OCI-LY3 (cell line): ENCODE results near the gene ARL5A.
A peak's percentile ranks its signal among the peaks of the same experiment; 100 is the strongest.

Source experiments
- H2AFZ ChIP-seq: fragments of 200-600, 300-600 bp; shearing (Covaris generic); 2 replicates; pipeline ENCODE4 v1.6.0; 2014; ENCODE audit warnings: antibody characterized with exemption, low read depth, low read length
- H3K27ac ChIP-seq: fragments of 200-600, 300-600 bp; sonication (generic); 2 replicates; pipeline ENCODE4 v1.5.1; 2014; ENCODE audit warnings: mild to moderate bottlenecking, low read length, moderate library complexity, mixed read lengths
- H3K27me3 ChIP-seq: fragments of 200-600, 300-600 bp; sonication (generic); 2 replicates; pipeline ENCODE4 v1.6.1; 2014; ENCODE audit warnings: low read depth, low read length, mixed read lengths
- H3K36me3 ChIP-seq: fragments of 200-600, 300-600 bp; sonication (generic); replicated peaks from 2 replicates; pipeline ENCODE3; 2014; ENCODE audit warnings: low read depth, low read length, mixed read lengths
- H3K4me1 ChIP-seq: fragments of 300-600, 200-600 bp; sonication (generic); 2 replicates; pipeline ENCODE4 v1.6.1; 2014; ENCODE audit warnings: low read length, mixed read lengths
- H3K4me2 ChIP-seq: fragments of 200-600, 300-600 bp; sonication (generic); 2 replicates; pipeline ENCODE4 v1.6.1; 2014; ENCODE audit warnings: low read length, mixed read lengths
- H3K4me3 ChIP-seq: fragments of 300-600, 200-600 bp; sonication (generic); 2 replicates; pipeline ENCODE4 v1.5.1; 2014; ENCODE audit warnings: antibody characterized with exemption, mild to moderate bottlenecking, low read length, moderate library complexity
- H3K79me2 ChIP-seq: fragments of 300-600, 200-600 bp; shearing (Covaris generic); 2 replicates; pipeline ENCODE4 v1.6.1; 2014; ENCODE audit warnings: mild to moderate bottlenecking, low read length, mixed read lengths
- H3K9ac ChIP-seq: fragments of 300-600, 200-600 bp; shearing (Covaris generic); 2 replicates; pipeline ENCODE4 v1.6.0; 2014; ENCODE audit warnings: mild to moderate bottlenecking, low read length, moderate library complexity
- H3K9me3 ChIP-seq: fragments of 200-600, 300-600 bp; shearing (Covaris generic); 2 replicates; pipeline ENCODE4 v1.6.1; 2014; ENCODE audit warnings: low read length, mixed read lengths; ENCODE audit not compliant: insufficient read depth
- H4K20me1 ChIP-seq: fragments of 200-600, 300-600 bp; sonication (generic); 2 replicates; pipeline ENCODE4 v1.6.1; 2016; ENCODE audit warnings: low read length, mixed read lengths; ENCODE audit not compliant: insufficient read depth
- EZH2phosphoT487 ChIP-seq: fragments of 200-600 bp; shearing (Covaris generic); IDR thresholded peaks from 2 replicates; pipeline ENCODE4 v1.6.1; 2018; ENCODE audit warnings: antibody characterized with exemption, mixed run types, low read depth
- TF ChIP-seq, protein P1 (sequence below): fragments of 200-600, 300-600 bp; sonication (generic); IDR thresholded peaks from 2 replicates; pipeline ENCODE4 v1.5.1; 2014; ENCODE audit warnings: antibody characterized with exemption, low read length, low read depth

The ARL5A gene

GRCh38 chr2:151844211-151844896 lies 16.1 kb upstream of the ARL5A start:
- no peaks in the 10 kb centered on the region for H3K79me2 ChIP-seq
- H3K9me3 ChIP-seq, result no peaks in the 10 kb centered on the region
- H3K4me1 ChIP-seq, result peaks cover 45% of the 10 kb centered on the region
- peaks cover 10% of the 10 kb centered on the region for H4K20me1 ChIP-seq
- H3K9ac ChIP-seq, result no peak overlapping the region
- no peak overlapping the region for H3K4me2 ChIP-seq
- TF ChIP-seq, protein P1, sequence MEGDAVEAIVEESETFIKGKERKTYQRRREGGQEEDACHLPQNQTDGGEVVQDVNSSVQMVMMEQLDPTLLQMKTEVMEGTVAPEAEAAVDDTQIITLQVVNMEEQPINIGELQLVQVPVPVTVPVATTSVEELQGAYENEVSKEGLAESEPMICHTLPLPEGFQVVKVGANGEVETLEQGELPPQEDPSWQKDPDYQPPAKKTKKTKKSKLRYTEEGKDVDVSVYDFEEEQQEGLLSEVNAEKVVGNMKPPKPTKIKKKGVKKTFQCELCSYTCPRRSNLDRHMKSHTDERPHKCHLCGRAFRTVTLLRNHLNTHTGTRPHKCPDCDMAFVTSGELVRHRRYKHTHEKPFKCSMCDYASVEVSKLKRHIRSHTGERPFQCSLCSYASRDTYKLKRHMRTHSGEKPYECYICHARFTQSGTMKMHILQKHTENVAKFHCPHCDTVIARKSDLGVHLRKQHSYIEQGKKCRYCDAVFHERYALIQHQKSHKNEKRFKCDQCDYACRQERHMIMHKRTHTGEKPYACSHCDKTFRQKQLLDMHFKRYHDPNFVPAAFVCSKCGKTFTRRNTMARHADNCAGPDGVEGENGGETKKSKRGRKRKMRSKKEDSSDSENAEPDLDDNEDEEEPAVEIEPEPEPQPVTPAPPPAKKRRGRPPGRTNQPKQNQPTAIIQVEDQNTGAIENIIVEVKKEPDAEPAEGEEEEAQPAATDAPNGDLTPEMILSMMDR, result no peak
- no peak for TF ChIP-seq EZH2phosphoT487
- peaks cover 62% of the 10 kb centered on the region for H3K27me3 ChIP-seq
- no peak overlapping the region for H3K27ac ChIP-seq
- no peak overlapping the region for H2AFZ ChIP-seq
- H3K4me3 ChIP-seq, result no peak overlapping the region
- H3K36me3 ChIP-seq, result no peaks in the 10 kb centered on the region

DNA sequence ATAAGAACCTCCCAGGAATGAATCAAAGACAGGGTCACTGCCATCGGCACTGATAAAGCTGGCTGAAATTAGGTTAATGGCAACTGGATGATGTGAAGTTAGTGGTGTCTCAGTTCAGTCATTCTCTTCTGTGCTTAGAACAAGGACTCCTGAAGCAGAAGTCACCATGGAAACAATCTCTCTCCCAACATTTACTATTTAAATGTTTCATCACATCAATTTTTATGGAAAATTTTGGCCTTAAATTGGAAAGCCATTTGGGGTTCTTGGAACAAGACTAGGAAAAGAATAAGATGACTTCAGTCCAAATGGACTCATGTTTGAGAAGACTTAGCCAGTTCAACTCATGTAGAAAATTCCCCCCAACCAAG lies 15.5 kb upstream of the ARL5A start:
- no peak overlapping the region for H3K4me2 ChIP-seq
- H3K4me1 ChIP-seq, result peaks cover 45% of the 10 kb centered on the region
- no peaks in the 10 kb centered on the region for H3K79me2 ChIP-seq
- no peak overlapping the region for H3K4me3 ChIP-seq
- H2AFZ ChIP-seq, result no peak overlapping the region
- no peaks in the 10 kb centered on the region for H3K9me3 ChIP-seq
- H3K27me3 ChIP-seq, result peaks cover 62% of the 10 kb centered on the region
- no peak overlapping the region for H3K9ac ChIP-seq
- TF ChIP-seq, protein P1, result no peak
- no peak for TF ChIP-seq EZH2phosphoT487
- no peak overlapping the region for H3K27ac ChIP-seq
- H4K20me1 ChIP-seq, result peaks cover 10% of the 10 kb centered on the region
- no peaks in the 10 kb centered on the region for H3K36me3 ChIP-seq

DNA sequence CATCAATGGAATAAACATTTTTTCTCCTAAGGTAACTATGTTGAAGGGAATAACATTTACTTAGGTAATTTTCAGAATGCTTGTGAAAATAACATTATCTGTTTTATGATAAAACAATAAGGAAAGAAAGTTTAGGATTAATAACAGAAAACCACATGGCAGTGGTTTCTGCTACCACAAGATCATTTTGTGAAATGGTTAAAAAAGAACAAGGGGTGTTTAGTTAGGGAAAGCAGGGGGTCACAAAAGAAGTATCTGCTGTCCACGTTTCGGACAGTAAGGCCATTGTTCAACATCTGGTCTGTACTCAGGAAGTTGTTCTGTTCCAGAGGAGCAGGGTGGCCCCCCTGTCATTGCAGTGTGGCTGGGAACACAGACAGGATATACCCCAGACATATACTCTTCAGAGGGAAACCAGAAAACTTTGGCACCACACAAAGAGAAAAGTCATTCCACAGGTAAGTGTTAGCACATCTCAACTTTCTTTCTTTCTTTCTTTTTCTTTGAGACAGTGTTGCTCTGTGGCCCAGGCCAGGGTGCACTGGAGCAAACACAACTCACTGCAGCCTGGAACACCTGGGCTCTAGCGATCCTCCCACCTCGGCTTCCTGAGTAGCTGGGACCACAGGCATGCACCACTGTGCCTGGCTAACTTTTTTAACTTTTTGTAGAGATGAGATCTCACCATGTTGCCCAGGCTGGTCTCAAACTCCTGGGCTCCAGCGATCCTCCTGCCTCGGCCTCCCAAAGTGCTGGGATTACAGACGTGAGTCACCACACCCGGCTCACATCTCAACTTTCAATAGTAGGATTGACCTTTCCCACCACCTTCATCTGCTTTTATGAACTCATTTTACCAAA lies 14.8 kb upstream of the ARL5A start:
- no peaks in the 10 kb centered on the region for H3K79me2 ChIP-seq
- H3K27ac ChIP-seq, result no peak overlapping the region
- H3K27me3 ChIP-seq, result peaks cover 62% of the 10 kb centered on the region
- no peak overlapping the region for H3K4me2 ChIP-seq
- no peaks in the 10 kb centered on the region for H3K9me3 ChIP-seq
- peaks cover 45% of the 10 kb centered on the region for H3K4me1 ChIP-seq
- peaks cover 10% of the 10 kb centered on the region for H4K20me1 ChIP-seq
- H2AFZ ChIP-seq, result no peak overlapping the region
- TF ChIP-seq, protein P1, result no peak
- no peak for TF ChIP-seq EZH2phosphoT487
- H3K4me3 ChIP-seq, result no peak overlapping the region
- no peaks in the 10 kb centered on the region for H3K36me3 ChIP-seq
- H3K9ac ChIP-seq, result no peak overlapping the region

DNA sequence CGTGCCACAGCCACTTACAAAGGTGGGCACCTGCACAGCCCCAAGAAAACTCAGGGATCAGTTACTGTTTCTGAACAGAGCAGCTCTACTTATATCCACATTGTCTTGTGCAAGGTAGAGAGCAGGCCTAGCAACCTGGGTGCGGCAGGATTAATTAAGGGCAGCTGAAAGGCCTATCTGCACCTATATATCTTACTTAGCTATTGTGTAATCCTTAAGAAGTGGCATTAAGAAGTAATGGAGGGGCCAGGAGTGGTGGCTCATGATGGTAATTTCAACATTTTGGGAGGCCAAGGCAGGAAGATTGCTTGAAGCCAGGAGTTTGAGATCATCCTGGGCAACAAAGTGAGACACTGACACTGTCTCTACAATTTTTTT lies 12.8 kb upstream of the ARL5A start:
- H3K27ac ChIP-seq, result no peak overlapping the region
- H4K20me1 ChIP-seq, result peaks cover 10% of the 10 kb centered on the region
- no peaks in the 10 kb centered on the region for H3K9me3 ChIP-seq
- peaks cover 69% of the 10 kb centered on the region for H3K27me3 ChIP-seq
- no peak overlapping the region for H2AFZ ChIP-seq
- no peak overlapping the region for H3K4me3 ChIP-seq
- H3K9ac ChIP-seq, result no peak overlapping the region
- no peak for TF ChIP-seq EZH2phosphoT487
- TF ChIP-seq, protein P1, result no peak
- H3K4me1 ChIP-seq, result peaks cover 41% of the 10 kb centered on the region
- peak overlapping the region; percentile 61 for H3K4me2 ChIP-seq
- no peaks in the 10 kb centered on the region for H3K79me2 ChIP-seq
- no peaks in the 10 kb centered on the region for H3K36me3 ChIP-seq
